Testis (tissue), 2 donors: ENCODE measurements around the gene BBS12.

Experiments used
- CTCF ChIP-seq, 3 experiments: fragments of 450-650 bp in 2 of 3; fragments of 200-600 bp in 1 of 3; sonication (generic) in 1 of 3; IDR thresholded peaks; one replicate each; pipeline ENCODE4 v1.5.1; 2016 to 2019; ENCODE audit warnings: antibody characterized with exemption in 3 of 3, mild to moderate bottlenecking in 2 of 3, moderate library complexity in 1 of 3
- POLR2A ChIP-seq: fragments of 450-650 bp; IDR thresholded peaks from one replicate; pipeline ENCODE4 v1.6.1; 2017; ENCODE audit warnings: antibody characterized with exemption, mild to moderate bottlenecking, moderate library complexity

GRCh38 chr4:122784261-122784660, 51.8 kb downstream of the BBS12 start:
- TF ChIP-seq CTCF (IDR thresholded peaks at IDR 0.05) (no peak), POLR2A (no peak)
